NOMO-1 (cell line): ENCODE measurements around the gene CDX1.

Experiments used
- DNase-seq, 2 experiments: peaks; one replicate each; lab custom pipeline; 2025; ENCODE audit not compliant: unreplicated experiment in 2 of 2; lab: John Stamatoyannopoulos, UW

The CDX1 gene

DNA sequence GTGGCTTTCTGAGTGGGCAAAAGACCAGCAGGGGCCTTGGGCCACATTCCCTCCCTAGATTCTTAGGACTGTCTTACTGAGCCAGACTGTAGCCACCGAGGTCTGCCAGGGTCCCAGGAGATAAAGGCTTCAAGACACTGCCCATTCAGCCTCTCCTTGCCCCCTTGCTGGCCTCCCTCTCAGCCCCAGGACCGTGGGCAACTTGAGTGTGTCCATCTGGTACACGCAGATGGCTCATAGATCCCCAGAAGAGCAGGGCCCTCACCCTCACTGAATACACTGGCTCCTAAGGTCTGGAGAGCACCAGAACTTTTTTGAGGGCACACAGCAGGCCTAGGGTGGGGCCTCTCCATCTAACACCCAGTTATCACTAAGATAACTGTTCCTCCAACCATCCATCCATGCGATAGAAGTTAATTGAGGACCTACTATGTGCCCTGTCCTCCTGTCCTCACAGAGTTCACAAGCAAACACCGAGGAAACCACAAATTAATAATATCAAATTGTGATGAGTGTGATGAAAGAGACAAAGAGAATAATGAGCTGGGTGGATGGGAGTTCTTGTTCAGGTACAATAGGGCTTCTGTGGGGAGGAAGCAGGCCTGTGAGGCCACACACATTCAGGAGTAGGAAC lies 6.0 kb upstream of the CDX1 start:
- no peak for DNase-seq

DNA sequence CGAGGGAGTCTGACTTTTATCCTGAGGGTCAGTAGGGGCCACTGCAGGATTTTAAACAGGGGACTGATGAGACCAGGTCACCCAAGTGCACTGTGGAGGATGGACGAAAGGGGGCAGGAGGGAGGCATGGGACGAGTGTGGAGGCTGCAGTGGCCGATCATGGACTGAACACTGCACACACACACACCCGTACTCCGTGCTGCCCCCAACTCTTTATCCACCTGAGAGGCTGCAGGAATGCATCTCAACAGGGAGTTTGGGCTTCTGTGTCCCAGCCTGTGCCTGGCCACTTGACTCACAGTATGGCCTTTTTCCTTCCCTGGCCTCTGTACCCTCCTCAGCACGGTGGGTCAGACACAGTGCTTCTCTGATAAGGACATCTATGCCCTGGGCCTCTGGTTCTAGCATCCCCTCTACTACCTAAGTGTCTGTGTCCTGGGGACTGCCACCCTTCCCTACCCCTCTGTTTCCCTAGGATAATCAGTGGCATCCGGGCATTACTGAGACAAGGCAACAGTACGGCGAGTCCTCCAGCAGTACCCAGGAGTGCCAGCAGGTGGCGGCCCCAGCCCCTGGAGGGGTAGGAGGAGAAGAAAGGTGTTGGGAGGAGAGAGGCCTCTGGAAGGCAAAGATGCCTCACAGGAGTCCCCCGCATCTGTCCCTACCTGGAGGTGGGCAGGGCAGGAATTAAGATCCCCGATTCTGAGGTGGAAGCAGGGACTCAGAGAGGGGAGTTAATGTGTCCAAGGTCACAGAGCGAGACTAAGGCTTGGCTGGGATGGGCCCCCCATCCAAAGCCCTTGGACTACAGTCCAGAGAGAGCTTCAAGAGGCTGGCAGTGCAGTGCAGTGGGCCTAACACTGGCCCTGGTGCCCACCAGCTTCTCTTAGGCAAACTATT lies 5.1 kb upstream of the CDX1 start:
- DNase-seq = peak; percentile 51 to 58

DNA sequence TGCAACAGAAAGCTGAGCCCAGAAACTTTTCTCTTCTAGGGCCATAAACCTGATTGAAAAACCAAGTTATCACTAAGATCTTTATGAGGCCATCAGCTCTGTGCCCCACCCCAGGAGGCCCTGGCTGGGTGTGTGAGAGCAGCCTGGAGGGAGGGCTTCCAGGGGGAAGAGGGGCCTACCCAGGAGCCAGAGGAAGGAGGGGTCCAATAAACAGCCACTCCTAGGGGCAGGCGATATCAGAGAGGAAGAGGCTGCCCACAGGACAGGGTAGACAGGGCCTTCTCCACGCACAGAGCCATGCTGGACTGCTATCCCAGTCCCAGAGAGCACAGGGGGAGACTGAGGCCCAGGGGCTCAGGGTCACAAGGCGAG lies 4.5 kb upstream of the CDX1 start:
- DNase-seq = no peak

DNA sequence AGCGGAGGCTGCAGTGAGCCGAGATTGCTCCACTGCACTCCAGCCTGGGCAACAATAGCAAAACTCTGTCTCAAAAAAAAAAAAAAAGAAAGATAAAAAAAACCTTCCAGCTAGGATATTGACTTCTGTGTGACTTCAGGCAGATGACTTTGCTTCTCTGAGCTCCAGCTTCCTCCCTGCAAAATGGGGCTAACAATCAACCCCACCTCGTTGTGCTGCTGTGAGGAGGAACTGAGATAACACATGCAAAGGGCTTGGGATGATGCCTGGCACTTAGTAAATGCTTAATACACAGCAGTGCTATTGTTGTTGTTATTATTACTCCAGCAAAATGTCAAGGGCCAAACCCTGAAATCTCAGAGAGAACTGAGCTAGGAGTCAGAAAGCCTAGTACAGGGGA lies 3.5 kb upstream of the CDX1 start:
- no peak for DNase-seq

DNA sequence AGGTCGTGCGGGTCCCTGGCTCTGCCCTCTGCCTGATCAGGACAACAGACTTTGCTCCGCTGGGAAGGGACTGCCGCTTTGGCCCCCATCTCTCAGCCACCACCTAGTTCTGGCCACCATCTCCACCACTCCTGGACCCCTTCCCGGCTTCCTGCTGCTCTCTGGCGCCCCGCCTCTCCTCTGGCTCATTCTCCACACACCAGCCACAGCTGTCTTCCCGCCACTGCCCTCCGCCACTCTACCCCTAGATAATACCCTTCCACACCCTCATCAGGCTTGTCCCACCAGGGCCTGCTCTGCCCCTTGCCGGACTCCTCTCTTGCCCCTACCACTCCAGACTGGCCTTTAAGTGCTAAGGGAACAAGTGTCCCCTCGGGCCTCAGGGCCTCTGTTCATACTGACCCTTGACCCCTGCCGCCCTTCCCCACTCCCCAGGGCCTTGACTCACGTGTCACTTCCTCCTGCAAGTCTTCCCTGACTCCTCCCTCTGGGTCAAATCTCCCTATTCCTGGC lies 3.0 kb upstream of the CDX1 start:
- no peak for DNase-seq

DNA sequence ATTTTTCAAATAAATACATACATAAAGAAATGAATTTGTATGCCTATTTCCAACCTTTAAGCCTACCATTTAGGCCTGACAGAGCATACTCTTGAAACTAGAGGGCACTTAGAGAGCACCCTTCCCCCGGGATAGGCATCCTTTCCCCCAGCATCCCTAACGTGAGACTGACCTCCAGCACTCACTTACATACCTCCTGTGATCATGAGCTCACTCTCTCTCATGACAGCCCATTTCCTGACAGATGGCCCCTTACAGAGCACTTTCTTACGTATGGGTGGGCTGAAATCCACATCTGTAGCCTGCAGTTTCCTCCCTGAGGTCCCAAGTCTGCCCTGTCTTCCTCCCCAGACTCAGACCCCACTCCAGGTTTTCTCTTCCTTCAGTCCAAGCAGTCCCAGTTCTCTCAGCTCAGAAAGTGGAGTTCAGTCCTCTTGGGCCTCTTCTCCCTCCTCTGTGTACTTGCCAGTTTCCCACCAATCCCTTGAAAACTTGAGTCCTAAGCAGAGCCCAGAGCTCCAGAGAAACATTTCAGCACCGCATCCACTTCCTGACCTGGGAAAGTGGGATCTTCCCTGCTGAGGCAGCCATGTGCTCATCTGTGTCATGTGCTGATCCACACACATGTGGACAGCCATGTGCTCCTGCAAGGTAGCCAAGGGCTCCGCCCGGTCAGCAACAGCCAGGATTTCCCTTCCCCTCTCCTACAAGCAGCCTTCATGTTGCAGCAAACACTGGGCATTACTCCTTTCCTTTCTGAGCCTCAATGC lies 2.2 kb upstream of the CDX1 start:
- DNase-seq = no peak

DNA sequence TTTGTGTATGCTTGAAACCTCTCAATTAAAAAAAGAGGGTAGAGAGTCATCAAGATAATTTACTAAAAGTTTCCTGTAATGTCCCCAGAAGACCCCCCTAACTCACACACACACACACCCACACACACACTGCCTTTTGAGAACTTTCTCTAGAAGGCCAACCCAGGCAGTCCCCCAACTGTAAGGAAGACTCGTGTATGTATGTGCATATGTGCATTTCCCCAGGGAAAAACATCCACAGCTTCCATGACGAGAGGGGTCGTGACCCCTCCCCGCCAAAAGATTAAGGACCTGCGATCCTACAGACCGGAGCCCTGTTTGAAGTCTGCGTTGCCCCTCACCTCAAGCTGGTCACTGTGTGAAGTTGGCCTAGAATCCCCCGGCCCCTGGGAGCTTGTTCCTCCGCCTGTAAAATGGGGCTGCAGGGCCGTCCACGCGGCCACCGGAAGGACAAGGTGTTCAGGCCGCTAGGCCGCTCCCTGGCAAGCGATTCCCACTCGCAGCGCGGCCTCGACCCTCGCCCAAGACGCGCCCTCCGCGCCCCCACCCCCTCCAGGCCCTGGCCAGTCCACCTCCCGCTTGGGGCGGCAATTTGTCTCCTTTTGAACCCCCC lies 435 bp upstream of the CDX1 start:
- DNase-seq = no peak

DNA sequence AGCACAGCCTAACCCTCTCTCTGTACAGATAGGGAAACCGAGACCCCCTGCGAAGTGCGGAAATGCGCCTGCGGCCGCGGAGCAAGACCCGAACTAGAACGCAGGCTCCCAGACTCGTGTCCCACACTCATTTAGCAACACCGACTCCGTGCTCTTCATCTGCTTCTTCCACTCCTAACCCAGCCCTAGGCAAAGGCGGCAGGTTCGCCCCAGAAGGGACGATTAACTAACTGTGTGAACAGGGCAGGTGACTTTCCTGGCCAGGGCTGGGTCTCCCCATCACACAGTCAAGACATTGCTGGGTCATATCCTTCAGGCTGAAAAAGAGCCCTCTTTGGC lies 903 bp downstream of the CDX1 start:
- no peak for DNase-seq

DNA sequence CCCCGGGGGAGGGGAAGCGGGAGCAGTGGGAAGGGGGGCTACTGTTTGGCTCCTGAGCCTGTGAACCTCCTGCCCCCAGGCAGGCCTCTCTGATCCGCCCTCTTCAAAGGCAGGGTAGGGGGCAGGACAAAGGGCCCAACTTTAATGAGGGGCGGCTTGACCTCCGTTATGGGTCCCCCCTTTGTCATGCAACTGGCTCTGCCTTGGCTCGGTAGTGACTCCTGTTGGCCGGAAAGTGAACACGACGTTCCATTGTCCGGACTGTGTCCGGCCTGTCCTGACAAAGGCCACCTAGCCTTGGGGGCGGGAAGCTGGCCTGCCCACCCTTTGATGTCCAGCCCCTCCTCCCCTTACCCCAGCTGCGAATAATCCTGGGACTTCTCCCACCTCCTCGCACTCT lies 1.3 kb downstream of the CDX1 start:
- DNase-seq = no peak

DNA sequence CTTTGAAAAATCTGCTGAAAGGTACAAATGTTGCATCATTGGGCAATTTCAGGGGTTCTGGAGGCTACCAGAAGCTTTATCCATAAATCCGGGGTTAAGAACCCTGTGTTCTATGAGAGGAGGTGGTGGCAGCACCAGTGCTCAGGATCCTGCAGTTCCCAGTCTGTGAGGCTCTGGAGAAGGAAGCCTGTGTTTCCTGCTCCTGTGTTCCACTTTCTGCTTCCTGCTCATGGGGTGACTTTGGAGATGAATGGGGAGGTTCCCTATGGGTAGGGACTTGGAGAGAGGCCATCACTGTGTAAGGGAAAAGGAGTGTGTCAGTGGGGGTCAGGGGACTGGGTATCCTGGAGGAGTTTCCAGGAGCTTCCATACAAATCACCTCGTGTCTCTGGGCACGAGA lies 2.3 kb downstream of the CDX1 start:
- no peak for DNase-seq

DNA sequence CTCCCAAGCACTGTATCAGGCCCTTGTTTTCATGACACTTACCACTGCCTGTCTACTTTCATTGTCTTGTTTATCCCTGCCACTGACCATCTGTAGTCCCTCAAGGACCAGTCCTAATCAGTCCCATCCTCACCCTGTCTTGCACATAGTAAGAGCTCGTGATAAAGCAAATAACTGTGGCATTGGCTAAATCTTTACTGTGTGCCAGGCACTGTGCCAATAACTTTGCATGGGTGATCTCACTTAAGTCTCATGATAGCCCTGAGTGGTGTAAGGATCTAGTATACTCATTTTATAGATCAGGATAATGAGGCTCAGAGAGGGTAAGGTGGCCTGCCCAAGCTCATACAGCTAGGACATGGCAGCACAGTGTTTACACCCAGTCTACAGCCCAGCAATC lies 5.6 kb downstream of the CDX1 start:
- no peak for DNase-seq

DNA sequence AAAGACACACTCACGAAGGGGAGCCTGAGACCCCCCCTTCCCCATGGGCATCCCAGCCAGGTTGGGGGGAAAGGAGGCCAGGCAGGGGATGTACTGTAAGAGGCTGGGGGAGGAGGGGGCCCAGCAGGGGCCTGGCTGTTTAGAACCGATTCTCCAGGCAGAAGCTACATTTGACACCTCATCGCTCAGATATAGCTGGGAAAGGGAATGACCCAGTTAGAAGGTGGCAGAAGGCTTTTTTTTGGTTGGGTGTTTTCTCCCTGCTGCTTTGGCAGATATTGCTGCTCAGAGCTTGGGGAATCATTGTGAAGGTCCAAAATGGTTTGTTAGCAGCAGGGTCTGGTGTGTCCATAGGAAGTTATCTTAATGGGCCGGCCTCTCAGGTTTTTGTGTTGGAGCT lies 6.0 kb downstream of the CDX1 start:
- DNase-seq = no peak

DNA sequence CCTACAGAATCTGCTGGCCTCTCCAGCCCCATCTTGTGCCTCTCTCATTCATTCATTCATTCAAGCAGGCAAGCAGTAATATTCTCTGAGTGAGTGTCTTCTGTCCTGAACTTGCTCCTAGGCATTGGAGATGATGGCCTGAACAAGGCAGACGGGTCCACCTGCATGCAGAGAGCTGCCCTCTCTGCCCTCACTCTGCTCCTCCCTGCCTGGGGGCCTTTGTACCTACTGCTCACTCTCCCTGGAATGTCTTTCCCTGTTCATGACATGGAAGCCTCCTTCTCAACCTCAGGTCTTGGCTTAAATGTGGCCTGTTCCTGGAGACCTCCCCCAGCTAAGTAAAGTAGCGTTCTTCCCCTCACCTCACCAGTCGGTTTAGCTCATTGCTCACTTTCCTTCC lies 6.6 kb downstream of the CDX1 start:
- no peak for DNase-seq

DNA sequence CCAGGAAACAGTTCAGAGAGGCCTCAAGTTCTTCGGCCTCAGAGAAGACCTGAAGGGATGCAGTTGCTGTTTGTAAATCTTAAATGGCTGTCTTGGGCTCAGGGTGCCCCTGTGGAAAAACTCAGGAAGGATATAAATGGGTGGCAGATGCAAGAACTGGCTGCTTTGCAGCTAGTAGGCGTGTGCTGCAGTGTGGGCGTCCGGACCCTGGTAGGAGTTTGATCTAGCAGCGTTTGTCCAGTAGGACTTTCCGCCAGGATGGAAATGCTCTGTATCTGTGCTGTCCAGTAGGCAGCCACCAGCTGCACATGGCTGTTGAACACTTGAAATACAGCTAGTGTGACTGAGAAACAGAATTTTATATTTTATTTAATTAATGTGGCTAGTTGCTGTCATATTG lies 7.7 kb downstream of the CDX1 start:
- no peak for DNase-seq

DNA sequence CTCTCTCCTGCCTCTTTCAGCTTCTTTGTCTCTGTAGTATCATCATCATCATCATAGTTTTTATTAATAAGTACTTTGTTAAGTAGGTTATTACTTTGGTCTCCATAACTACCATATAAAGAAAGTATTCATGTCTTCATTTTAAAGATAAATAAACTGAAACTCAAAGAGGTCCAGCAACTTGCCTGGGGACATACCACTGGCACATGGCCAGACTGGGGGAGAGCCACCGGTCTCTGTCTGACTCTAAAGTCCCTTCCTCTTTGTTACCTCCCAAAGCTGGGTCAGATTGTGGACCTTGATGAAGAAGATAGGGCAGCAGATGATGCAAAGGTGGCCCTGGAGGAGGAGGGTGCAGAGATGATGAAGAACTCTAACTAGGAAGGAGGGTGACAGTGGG lies 8.5 kb downstream of the CDX1 start:
- no peak for DNase-seq

DNA sequence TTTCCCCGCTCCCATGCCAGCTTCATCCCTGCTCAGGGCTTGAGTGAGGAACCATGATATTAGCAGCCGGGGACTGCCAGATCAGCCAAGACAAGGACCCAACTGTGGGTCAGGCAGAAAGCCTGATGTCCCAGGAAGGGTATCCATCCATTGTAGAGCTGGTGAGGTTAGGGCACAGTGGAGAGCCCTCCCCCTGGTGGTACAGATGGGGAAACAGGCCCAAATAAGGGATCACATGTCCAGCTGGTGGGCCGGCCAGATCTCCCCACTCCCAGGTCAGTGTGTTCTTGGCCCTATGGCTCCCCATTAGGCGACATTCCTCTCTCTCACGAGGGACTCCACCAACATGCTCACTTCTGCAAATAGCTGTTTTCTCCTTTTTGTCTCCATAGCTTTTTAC lies 9.0 kb downstream of the CDX1 start:
- no peak for DNase-seq

DNA sequence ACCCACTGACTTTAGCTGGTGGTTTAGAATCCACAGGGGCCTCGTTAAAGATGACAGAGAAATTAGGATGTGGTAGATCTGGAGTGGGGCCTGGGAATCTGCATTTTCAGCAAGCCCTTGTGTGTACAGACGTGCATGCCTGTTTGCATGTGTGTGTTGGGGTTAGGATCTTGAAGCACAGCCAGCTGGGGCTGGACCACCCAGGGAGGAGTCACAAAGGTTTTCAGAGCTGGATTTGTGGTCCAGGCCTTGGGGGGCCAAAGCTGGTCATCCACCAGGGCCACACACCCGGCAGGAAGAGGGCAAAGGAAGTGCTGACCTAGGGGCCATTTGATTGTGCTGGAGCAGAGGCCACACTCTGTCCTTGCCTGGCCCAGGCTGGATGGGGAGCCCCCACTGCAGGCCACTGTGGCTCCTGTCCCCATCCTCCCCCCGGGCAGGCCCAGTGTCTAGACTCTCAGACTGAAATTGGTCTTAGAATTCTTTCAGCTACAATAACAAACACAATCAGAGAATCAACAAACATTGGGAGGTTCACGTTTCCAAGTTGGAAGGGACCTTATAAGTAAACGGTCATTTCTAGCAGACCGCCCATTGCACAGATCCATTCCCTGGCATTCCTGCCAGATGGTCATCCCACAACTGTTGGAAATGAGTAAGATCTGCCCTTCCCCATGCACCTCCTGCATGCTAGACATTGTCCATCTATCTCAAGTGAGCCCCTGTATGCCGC lies 10.3 kb downstream of the CDX1 start:
- DNase-seq = no peak

DNA sequence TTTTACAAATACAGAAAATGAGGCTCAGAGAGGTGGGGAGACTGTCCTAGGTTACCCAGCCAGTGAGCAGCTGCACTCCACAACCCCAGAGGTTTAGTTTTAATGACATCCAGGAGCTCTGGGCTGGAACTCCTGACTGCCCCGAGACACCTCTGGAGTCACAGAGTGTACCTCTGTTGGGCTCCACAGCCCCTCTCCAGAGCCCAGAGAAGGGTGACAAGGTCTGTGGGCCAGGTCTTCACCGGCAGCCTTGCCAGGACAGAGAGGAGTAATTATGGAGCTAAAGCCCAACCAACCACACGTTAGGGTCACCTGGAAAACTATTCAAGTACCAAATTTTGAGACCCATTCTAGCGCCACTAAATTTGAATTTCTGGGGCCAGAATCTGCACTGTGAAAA lies 11.1 kb downstream of the CDX1 start:
- no peak for DNase-seq

DNA sequence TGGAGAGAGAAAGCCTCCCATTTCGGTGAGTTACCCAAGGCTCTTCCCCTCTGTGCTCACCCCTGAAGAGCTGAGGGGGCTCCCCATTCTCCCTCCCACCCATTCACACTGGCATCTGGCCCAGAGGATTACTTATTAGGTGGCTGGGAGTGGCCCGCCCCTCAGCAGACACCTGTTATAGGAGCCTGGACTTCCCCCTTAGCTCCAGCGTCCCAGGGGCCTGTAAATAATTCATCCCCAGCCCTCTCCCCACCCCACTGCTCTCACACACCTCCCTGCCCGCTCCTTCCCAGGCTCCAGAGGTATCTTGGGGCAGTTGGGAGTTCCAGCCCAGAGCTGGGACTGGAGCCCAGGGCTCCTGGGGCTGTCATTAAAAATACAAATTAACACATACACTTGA lies 11.7 kb downstream of the CDX1 start:
- no peak for DNase-seq

DNA sequence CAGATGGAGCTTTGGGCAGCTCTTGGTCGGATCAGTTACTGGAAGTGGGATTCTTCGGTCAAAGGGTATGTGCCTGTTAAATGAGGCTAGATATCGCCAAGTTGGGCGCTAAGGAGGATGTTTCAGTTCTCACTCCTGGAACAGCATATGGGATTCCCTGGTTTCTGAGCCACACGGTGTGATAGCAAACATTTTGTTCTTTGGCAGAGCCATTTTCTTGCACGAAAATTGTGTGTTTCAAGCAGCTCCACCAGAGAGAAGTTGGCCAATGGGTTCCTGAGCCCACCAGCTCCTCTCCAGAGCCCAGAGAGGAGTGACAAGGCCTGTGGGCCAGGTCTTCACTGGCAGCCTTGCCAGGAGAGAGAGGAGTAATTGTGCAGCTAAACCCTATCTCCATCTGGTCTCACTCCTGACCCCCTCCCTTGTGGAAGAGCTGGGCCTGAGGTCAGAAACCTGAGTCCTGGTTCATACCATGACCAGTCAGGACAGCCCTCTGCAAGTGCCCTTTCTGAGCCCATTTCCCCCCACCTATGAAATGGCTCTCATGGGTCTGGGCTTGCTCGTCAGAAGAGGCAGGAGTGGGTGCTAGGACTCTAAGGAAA lies 12.5 kb downstream of the CDX1 start:
- DNase-seq = no peak
